Adipocyte (in vitro differentiated cells): ENCODE data around the gene NEUROD2.

ENCODE experiments used
- DNase-seq: peaks from one replicate; pipeline ENCODE4 v3.0.0-alpha.2; 2015; ENCODE audit warnings: low read depth
- H3K27me3 ChIP-seq: replicated peaks from 2 replicates; pipeline ENCODE4 v1.7.0; 2013; ENCODE audit warnings: mild to moderate bottlenecking, low read length, moderate library complexity; ENCODE audit not compliant: control insufficient read depth, insufficient read depth
- H3K36me3 ChIP-seq: 2 replicates; pipeline ENCODE4 v1.7.0; 2013; ENCODE audit warnings: low read length, mild to moderate bottlenecking, moderate library complexity; ENCODE audit not compliant: control insufficient read depth, insufficient read depth, severe bottlenecking
- H3K4me1 ChIP-seq: 2 replicates; pipeline ENCODE4 v1.7.0; 2013; ENCODE audit warnings: mild to moderate bottlenecking, low read length, moderate library complexity; ENCODE audit not compliant: control insufficient read depth, insufficient read depth
- H3K4me3 ChIP-seq: 2 replicates; pipeline ENCODE4 v1.7.0; 2013; ENCODE audit warnings: mild to moderate bottlenecking, low read length, moderate library complexity
- H3K9ac ChIP-seq: 2 replicates; pipeline ENCODE4 v1.7.0; 2013; ENCODE audit warnings: mild to moderate bottlenecking, low read length, moderate library complexity
- H3K9me3 ChIP-seq: 2 replicates; pipeline ENCODE4 v1.7.0; 2013; ENCODE audit warnings: mild to moderate bottlenecking, low read length, moderate library complexity; ENCODE audit not compliant: control insufficient read depth

The NEUROD2 gene

GRCh38 chr17:39634384-39634871 is 26.7 kb upstream of the NEUROD2 start:
- Histone ChIP-seq H3K4me3 (no peak overlapping the region), H3K36me3 (no peaks in the 10 kb centered on the region), H3K9ac (peak overlapping the region; percentile 8), H3K27me3 (peaks cover 11% of the 10 kb centered on the region), H3K9me3 (no peaks in the 10 kb centered on the region), H3K4me1 (peaks cover 58% of the 10 kb centered on the region)
- peak; percentile 83 for DNase-seq

GRCh38 chr17:39633570-39634183 is 26.0 kb upstream of the NEUROD2 start:
- no peak for DNase-seq
- Histone ChIP-seq H3K36me3 (no peaks in the 10 kb centered on the region), H3K9ac (peak overlapping the region; percentile 8), H3K4me1 (peaks cover 55% of the 10 kb centered on the region), H3K4me3 (no peak overlapping the region), H3K9me3 (no peaks in the 10 kb centered on the region), H3K27me3 (peaks cover 12% of the 10 kb centered on the region)

GRCh38 chr17:39632153-39632941 is 24.6 kb upstream of the NEUROD2 start:
- no peak for DNase-seq
- Histone ChIP-seq H3K36me3 (no peaks in the 10 kb centered on the region), H3K4me3 (no peak overlapping the region), H3K4me1 (peaks cover 50% of the 10 kb centered on the region), H3K27me3 (peaks cover 19% of the 10 kb centered on the region), H3K9me3 (no peaks in the 10 kb centered on the region), H3K9ac (no peak overlapping the region)

GRCh38 chr17:39631403-39631802 is 23.7 kb upstream of the NEUROD2 start:
- DNase-seq: no peak
- H3K36me3 ChIP-seq: no peaks in the 10 kb centered on the region
- H3K9ac ChIP-seq: no peak overlapping the region
- peaks cover 24% of the 10 kb centered on the region for H3K27me3 ChIP-seq
- H3K4me3 ChIP-seq: no peak overlapping the region
- peaks cover 52% of the 10 kb centered on the region for H3K4me1 ChIP-seq
- H3K9me3 ChIP-seq: no peaks in the 10 kb centered on the region

- H3K4me1 ChIP-seq: peaks cover 57% of the 10 kb centered on the region
- no peak for DNase-seq
- no peaks in the 10 kb centered on the region for H3K9me3 ChIP-seq
- H3K9ac ChIP-seq: no peak overlapping the region
- peaks cover 37% of the 10 kb centered on the region for H3K27me3 ChIP-seq
- no peaks in the 10 kb centered on the region for H3K36me3 ChIP-seq
- H3K4me3 ChIP-seq: no peak overlapping the region
These were observed 22.2 kb upstream of the NEUROD2 start for GRCh38 chr17:39629898-39630297.

GRCh38 chr17:39629494-39629880 is 21.8 kb upstream of the NEUROD2 start:
- H3K4me1 ChIP-seq: peaks cover 57% of the 10 kb centered on the region
- peaks cover 41% of the 10 kb centered on the region for H3K27me3 ChIP-seq
- no peaks in the 10 kb centered on the region for H3K36me3 ChIP-seq
- no peak for DNase-seq
- H3K9ac ChIP-seq: no peak overlapping the region
- H3K9me3 ChIP-seq: no peaks in the 10 kb centered on the region
- no peak overlapping the region for H3K4me3 ChIP-seq

GRCh38 chr17:39628655-39629493 is 21.2 kb upstream of the NEUROD2 start:
- H3K4me3 ChIP-seq: no peak overlapping the region
- no peaks in the 10 kb centered on the region for H3K9me3 ChIP-seq
- peaks cover 41% of the 10 kb centered on the region for H3K27me3 ChIP-seq
- H3K4me1 ChIP-seq: peaks cover 53% of the 10 kb centered on the region
- H3K9ac ChIP-seq: no peak overlapping the region
- no peak for DNase-seq
- no peaks in the 10 kb centered on the region for H3K36me3 ChIP-seq

GRCh38 chr17:39627712-39628516 is 20.2 kb upstream of the NEUROD2 start:
- Histone ChIP-seq H3K9ac (peak overlapping the region; percentile 9), H3K36me3 (no peaks in the 10 kb centered on the region), H3K9me3 (no peaks in the 10 kb centered on the region), H3K27me3 (peaks cover 41% of the 10 kb centered on the region), H3K4me3 (peak overlapping the region; percentile 27), H3K4me1 (peaks cover 47% of the 10 kb centered on the region)
- DNase-seq: no peak

GRCh38 chr17:39627047-39627711 is 19.5 kb upstream of the NEUROD2 start:
- Histone ChIP-seq H3K9me3 (no peaks in the 10 kb centered on the region), H3K9ac (peak overlapping the region; percentile 39), H3K27me3 (peaks cover 41% of the 10 kb centered on the region), H3K36me3 (no peaks in the 10 kb centered on the region), H3K4me1 (peaks cover 44% of the 10 kb centered on the region), H3K4me3 (peak overlapping the region; percentile 55)
- peak; percentile 19 for DNase-seq
